CD1c-positive myeloid dendritic cell (primary cell): ENCODE data around the gene SLC13A4.
"Not testable (repeated sequence)": the region's sequence is repeated elsewhere in the genome, so short reads cannot be mapped to it uniquely, and the experiment has no call there.

Source experiments
- DNase-seq: peaks from one replicate; pipeline ENCODE4 v3.0.0-alpha.2; 2016; ENCODE audit errors: extremely low spot score

Gene SLC13A4

DNA sequence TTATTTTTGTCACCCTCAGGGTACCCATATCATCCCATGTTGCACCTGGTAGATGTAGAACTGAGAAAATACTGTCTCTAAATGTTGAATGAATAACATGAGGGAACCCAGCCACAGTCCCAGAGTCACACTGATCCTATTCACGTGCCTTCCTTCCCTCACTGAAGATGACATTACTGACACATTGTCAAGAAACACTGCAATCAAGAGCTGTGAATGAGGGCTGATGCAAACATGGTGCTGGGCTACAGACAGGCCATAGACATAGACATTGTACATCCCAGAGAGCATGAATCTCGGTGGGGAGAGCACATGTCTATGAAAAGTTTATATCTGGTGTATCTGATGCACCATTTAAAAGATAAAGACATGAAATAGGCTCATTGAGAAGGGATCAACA lies 9.8 kb downstream of the SLC13A4 start:
- no peak for DNase-seq

DNA sequence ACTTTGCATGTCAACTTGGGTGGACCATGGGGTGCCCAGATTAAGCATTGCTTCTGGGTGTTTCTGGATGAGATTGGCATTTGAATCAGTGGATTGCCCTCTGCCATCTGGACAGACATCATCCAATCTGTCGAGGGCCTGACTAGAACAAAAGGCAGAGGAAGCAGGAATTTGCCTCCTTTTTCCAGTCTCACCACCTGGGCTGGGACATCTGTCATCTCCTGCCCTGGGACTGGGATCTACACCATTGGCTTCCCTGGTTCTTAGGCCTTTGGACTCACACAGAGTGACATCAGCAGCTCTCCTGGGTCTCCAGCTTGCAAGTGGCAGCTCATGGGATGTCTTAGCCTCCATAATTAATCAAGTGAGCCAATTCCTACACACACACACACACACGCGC lies 10.3 kb downstream of the SLC13A4 start:
- DNase-seq, result no peak

DNA sequence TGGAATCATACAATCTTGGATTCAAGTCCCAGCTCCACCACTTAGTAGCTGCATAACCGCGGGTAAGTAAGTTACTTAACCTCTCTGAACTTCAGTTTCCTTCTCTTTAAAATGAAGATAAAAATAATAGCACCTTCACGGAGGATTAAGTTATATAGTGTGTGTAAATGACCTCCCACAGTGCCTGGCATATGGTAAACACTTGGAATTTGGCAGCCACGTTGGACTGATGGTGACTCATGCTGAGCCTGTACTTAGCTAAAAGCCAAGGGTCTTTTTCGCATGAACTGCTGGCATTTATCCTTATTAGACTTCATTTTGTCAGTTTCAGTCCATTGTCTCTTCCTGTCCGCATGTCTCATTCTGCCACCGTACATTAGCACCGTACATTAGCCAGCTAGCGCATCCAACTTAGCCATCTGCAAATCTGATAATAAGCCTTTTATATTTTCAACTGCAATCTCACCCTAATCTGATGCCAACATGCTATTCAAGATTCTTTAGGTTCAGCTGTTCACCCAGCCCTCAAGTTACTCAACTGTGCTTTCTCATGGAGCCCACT lies 11.2 kb downstream of the SLC13A4 start:
- no peak for DNase-seq

DNA sequence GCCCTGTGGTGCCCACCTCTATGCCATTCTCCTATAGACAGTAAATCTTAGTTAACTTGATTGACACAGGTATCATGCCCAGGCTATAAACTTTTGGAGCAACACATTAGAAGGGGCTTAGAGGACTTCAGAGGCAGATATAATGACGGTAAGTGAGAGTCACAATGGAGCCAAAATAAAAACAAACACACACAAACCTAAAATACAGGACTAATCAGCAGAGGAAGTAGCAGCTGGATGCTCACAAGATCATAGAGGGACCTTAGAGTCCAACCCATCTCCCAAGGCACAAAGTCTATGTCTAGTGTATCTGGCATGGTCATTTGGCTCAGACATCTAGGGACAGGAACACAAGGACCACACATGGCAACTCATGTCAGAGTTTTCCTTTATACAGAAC lies 12.3 kb downstream of the SLC13A4 start:
- DNase-seq, result no peak

GRCh38 chr7:135715055-135715522 lies 12.9 kb downstream of the SLC13A4 start:
- no peak for DNase-seq

- no peak for DNase-seq
Observed at GRCh38 chr7:135714534-135715009, 13.4 kb downstream of the SLC13A4 start.

DNA sequence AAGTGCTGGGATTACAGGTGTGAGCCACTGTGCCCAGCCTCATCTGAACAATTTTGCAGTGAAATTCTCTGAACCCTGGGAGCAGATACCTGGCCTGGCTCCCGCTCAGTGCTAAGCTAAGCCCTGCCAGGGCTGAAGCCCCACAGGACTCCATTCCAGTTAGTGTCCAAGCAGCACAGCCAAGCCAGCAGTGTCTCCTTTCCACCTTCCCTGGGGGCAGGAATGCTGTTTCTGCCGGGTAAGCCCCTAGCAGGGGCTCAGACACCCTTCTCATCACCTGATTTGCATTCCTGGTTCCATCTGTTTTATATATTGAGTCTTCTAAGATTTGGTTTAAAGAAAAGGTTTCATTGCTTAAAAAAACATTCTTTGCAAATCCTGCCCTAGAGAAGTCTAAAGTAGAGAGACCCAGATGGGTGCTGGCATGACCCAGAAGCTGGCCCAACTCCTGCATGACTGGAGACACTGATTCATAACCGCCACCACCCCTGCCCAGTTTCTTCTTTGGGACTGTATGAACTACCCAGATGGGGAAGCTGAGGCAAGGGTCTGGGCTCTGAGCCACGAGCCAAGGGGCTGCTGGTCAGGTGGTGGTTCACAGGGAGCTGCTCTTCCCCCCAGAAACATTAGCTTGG lies 14.0 kb downstream of the SLC13A4 start:
- no peak for DNase-seq

DNA sequence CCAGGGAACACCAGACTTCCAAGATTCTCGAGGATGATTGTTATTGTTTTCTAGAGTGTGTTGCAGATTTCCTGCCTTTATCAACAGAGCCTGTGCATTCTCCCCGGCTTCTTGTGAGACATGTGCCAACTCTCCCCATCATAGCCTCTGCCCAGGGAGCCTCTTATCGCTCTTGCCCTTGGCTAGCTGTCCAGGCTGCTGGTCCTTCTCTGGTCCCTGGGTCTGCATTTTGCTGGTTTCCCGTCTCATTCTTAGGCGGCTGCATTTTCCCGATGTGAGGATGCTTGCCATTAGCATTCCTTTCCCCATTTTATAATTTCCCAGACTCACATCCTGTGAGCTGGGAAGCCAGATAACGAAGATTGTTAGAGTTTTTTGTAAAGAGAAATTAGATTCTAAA lies 15.2 kb downstream of the SLC13A4 start:
- no peak for DNase-seq

DNA sequence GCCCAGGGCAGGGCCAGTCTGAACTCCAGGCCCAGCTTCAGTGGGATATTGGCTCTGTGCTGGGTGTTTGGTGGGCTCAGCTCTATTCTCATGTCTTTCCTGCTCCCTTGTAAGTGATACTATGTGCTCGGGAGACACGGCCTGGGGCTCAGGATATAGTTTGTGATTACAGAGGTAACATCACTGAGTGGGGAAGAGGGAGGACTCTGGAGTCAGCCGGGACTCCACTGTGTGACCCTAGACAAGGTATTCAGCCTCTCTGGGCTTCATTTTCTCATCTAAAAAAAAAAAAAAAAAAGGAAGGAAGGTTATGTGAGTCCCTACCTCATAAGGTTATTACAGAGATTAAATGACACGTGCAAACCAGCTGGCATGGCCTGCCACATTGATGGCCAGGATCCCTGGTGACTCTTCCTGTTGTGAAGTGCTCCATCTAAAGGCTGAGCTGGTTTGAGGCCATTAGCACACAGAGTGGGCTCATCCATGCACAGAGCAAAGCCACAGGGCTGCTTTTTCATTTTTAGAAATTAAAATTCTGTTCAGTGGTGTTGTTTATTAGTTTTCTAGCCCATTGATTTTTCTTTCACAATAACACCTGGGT lies 15.7 kb downstream of the SLC13A4 start:
- DNase-seq, result no peak

DNA sequence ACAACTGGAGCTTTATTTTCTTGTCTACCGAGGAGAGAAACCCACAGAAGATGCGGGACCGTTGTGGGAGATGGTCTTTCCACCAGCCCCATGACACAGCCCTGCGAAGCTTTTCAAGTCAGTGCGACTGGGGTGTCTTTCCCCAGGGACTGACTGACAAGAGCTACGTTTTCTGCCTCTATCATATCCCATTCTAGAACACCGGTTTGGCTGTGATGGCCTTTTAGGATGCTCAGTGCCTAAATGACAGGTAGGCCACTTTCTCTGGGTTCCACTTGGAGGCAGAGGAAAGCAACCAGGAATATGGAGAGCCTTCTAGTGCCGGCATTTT lies 16.9 kb downstream of the SLC13A4 start:
- no peak for DNase-seq

- peak; percentile 12 for DNase-seq
Observed at GRCh38 chr7:135710417-135711138, 17.4 kb downstream of the SLC13A4 start.

DNA sequence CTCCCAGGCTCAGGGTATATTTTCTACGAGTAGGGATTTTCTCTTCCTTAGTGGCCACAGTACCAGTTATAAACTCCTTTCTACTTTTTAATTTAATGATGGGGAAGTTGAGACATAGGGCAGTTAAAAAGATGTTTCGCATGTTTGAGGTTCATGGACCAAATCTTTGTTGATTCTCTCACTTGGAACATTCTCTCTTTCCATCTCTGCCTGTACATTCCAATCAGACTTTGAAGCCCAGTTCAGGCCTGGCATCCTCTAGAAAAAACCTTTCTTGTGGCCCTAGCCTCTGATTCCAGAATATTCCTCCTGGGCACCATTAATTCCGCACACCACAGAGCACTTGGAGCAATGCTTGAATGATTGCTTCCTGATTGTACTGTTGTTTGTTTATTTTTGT lies 18.5 kb downstream of the SLC13A4 start:
- no peak for DNase-seq

- DNase-seq, result no peak
Observed at GRCh38 chr7:135708041-135708440, 19.9 kb downstream of the SLC13A4 start.

DNA sequence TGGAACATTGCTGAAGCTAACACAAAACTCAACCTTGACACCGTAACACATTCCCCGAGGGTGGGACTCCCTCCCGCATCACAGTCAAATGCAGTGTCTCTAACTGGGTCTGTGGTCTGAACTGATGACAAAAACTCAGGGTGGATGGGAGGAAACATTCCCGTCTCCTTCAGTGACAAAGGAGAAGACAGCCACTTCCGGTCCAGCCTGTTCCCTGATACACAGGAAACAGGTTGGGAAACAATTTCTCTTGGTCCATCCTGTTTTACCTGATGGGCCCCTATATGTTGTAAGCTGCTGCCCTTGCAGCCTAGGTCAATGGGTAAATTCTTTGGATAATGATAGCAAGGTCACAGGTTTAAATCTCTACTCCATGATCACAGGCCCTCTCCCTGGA lies 20.4 kb downstream of the SLC13A4 start:
- no peak for DNase-seq

- no peak for DNase-seq
Observed at GRCh38 chr7:135706858-135707569, 21.0 kb downstream of the SLC13A4 start.

DNA sequence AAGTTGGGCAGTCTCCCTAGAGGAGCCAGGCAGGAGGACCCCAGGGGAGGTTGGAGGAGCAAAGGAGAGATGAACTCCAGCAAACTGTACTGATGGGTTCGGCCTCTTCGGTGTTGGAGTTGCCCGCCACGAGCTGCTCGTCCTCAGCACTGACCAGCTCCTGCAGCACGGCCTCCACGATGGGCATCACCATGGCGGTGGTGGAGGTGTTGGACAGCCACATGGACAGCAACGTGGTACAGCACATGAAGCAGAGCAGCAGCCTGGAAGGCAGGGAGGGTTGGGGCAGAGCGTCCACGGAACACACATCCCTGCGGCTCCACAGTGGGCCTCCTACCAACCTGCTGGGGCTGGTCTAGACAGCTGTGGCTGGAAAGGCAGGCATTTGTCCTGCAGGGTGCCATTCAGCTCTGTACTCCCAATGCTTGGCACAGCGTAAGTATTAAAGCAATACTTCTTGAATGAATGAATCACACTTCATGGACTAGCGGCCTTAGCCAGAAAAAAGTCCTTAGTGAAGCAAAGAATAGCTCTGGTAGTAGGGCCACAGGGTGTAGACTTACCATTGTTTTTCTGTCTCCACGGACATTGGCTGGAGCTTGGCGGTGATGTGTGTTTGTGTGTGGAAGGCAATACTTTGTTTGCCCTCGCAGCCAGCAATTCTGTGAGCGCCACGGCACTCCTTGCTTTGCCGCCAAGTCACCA lies 21.8 kb downstream of the SLC13A4 start:
- no peak for DNase-seq

DNA sequence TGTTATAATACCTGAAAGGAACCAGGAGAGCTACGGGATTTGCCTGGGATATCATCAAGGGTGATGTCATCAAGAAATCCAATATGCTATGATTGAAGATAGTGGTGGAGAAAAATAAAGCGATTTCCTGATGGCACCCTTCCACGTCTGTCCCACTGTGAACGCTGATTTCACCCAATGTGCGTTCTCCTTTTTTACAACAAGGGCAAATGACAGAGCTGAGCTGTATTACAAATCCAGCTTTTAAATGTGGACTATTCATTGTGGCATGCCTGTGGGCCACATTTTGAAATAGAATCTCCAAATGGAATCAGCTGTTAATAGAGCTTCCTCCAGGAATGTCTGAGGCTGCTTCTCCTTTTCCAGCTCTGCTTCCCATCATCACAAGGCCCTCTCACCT lies 23.3 kb downstream of the SLC13A4 start:
- no peak for DNase-seq

DNA sequence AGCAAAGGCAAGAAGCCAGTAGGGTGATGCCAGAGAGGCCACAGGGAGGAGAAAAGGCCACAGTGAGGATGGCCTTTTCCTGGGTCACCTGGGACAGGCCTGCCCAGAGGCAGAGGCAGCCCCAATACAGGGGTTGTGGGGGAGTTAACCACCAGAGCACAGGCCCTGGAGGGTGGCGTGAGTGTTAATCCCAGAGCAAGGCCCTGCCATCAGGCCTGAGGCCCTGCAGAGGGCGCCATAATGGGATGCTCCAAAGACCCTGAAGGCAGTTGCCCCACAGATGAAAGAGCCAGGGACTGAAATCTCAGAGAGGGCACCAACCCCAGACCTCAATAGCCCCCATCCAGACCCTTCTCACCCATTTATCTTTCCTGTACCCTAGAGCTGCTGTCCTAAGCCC lies 23.9 kb downstream of the SLC13A4 start:
- DNase-seq, result no peak

- DNase-seq, result no peak
Observed at GRCh38 chr7:135697276-135698049, 30.5 kb downstream of the SLC13A4 start.

GRCh38 chr7:135693558-135693957 lies 34.4 kb downstream of the SLC13A4 start:
- no peak for DNase-seq

DNA sequence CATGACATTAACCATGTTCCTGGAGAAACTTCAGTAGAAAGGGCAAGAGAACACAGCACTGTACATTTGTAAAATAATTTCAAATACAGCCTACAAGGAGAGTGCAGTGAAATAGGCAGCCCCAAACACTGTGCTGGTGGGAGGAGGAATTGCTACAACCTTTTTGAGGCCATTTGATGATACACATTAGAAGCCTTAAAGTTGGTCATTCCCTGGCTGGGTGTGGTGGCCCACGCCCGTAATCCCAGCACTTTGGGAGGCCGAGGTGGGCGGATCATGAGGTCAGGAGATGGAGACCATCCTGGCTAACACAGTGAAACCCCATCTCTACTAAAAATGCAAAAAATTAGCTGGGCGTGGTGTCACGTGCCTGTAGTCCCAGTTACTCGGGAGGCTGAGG lies 35.4 kb downstream of the SLC13A4 start:
- DNase-seq, result not testable (repeated sequence)
